HG02623 (cell line): Measurements from ENCODE around the gene NOMO2.
A peak's percentile ranks its signal among the peaks of the same experiment; 100 is the strongest.
"Not testable (repeated sequence)": the region's sequence is repeated elsewhere in the genome, so short reads cannot be mapped to it uniquely, and the experiment has no call there.

ENCODE experiments used
- ATAC-seq: cut with Tn5 transposase; IDR thresholded peaks from one replicate; pipeline ENCODE4 v1.9.1; 2021; ENCODE audit warnings: moderate library complexity; ENCODE audit not compliant: unreplicated experiment

Gene NOMO2, protein sequence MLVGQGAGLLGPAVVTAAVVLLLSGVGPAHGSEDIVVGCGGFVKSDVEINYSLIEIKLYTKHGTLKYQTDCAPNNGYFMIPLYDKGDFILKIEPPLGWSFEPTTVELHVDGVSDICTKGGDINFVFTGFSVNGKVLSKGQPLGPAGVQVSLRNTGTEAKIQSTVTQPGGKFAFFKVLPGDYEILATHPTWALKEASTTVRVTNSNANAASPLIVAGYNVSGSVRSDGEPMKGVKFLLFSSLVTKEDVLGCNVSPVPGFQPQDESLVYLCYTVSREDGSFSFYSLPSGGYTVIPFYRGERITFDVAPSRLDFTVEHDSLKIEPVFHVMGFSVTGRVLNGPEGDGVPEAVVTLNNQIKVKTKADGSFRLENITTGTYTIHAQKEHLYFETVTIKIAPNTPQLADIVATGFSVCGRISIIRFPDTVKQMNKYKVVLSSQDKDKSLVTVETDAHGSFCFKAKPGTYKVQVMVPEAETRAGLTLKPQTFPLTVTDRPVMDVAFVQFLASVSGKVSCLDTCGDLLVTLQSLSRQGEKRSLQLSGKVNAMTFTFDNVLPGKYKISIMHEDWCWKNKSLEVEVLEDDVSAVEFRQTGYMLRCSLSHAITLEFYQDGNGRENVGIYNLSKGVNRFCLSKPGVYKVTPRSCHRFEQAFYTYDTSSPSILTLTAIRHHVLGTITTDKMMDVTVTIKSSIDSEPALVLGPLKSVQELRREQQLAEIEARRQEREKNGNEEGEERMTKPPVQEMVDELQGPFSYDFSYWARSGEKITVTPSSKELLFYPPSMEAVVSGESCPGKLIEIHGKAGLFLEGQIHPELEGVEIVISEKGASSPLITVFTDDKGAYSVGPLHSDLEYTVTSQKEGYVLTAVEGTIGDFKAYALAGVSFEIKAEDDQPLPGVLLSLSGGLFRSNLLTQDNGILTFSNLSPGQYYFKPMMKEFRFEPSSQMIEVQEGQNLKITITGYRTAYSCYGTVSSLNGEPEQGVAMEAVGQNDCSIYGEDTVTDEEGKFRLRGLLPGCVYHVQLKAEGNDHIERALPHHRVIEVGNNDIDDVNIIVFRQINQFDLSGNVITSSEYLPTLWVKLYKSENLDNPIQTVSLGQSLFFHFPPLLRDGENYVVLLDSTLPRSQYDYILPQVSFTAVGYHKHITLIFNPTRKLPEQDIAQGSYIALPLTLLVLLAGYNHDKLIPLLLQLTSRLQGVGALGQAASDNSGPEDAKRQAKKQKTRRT

DNA sequence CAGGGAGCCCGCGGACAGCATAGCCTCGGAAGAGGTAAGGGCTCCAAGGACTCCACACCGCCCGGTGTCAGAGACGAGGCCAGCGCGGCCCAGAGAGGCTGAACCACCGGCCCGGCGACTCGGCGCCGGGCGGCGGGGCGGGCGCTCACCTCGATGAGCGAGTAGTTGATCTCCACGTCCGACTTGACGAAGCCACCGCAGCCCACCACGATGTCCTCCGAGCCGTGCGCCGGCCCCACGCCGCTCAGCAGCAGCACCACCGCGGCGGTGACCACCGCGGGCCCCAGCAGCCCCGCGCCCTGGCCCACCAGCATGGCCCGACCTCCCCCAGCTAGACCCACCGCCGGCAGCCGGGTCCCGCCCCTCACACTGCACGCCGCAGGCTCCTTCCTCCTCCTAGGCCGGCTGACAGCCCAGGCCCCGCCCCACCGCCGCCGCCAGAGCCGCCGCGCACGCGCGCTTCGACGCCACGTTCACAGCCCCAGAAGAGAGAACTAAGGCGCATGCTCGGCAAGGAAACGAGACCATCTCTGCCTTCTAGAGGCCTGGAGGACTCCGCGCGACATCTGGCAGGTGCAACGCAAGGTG lies at the start of gene NOMO2:
Gene NOMO2, minus strand, starts transcription at position 371 of the 588 bp plus-strand sequence. Its CDS starts 57 bp downstream, at position 314.
- ATAC-seq: peak; percentile 94

DNA sequence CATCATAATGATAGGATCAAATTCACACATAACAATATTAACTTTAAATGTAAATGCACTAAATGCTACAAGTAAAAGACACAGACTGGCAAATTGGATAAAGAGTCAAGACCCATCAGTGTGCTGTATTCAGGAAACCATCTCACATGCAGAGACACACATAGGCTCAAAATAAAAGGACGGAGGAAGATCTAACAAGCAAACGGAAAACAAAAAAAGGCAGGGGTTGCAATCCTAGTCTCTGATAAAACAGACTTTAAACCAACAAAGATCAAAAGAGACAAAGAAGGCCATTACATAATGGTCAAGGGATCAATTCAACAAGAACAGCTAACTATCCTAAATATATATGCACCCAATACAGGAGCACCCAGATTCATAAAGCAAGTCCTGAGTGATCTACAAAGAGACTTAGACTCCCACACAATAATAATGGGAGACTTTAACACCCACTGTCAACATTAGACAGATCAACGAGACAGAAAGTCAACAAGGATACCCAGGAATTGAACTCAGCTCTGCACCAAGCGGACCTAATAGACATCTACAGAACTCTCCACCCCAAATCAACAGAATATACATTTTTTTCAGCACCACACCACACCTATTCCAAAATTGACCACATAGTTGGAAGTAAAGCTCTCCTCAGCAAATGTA lies 48.4 kb upstream of the NOMO2 start:
- ATAC-seq: not testable (repeated sequence)

GRCh38 chr16:18608271-18608670 lies 46.4 kb upstream of the NOMO2 start:
- ATAC-seq: not testable (repeated sequence)

DNA sequence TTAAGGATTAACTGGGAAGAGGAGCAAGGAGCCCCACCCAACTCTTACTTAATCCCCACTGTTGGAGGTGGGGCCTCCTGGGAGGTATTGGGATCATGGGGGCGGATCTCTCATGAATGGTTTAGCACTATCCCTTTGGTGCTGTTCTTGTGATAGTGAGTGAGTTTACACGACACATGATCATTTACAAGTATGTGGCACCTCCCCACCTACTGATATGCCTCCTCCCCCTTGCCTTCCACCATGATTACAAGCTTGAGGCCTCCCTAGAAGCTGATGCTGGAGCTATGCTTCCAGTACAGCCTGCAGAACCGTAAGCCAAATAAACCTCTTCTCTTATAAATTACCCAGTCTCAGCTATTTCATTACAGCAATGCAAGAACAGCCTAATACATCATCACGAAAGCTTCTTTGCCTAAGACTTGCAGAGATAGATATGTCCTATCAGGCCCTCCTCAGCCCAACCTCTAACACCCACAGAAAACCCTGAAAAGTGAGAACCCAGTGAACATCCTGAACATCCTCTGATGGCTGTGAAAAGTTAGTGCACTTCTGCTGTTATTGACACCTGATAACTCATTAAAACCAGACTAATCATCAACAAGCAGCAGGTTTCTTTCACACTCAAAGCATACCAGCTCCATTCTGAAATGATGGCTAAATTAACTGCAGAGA lies 41.8 kb upstream of the NOMO2 start:
- ATAC-seq: not testable (repeated sequence)

- not testable (repeated sequence) for ATAC-seq
These were observed 36.7 kb upstream of the NOMO2 start for GRCh38 chr16:18598582-18598981.

- not testable (repeated sequence) for ATAC-seq
These were observed 35.8 kb upstream of the NOMO2 start for GRCh38 chr16:18597734-18598133.

DNA sequence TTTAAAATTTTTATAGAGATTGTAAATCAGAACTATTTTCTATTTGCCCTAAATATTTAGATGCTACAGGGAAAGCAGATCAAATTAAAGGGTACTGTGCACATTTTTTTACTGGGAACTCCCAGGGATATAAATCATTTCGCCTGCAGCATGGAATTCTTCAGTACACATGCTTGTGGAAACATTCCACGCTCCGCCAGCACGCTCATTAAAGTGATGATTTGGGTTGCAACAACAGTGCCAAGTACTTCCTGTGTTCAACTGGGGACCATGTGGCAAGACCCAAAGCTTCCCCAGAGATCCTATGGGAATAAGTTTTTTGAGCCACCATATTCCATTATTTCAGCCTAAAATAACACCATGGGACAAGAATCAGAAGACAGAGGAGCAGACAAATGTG lies 35.4 kb upstream of the NOMO2 start:
- ATAC-seq: not testable (repeated sequence)

GRCh38 chr16:18595796-18596195 lies 33.9 kb upstream of the NOMO2 start:
- not testable (repeated sequence) for ATAC-seq

DNA sequence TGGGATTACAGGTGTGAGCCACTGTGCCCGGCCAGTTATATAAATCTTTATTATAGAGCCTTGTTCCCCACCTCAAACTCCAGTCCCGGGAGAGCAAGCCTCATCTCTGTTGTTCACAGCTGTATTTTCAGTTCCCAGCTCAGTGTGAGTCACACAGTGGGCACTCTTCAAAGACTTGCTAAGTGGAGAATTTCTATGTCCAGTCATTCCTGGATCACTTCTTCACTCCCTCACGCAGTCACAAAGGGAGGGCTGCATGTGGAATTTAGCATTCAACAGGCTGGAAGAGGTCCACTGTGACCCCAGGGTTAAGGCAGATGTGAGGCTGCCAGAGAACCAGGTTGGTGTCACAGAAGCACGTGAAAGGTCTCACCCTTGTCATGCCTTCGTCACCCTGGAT lies 33.0 kb upstream of the NOMO2 start:
- not testable (repeated sequence) for ATAC-seq

- ATAC-seq: not testable (repeated sequence)
These were observed 32.0 kb upstream of the NOMO2 start for GRCh38 chr16:18593904-18594303.

GRCh38 chr16:18592982-18593381 lies 31.1 kb upstream of the NOMO2 start:
- ATAC-seq: not testable (repeated sequence)

- not testable (repeated sequence) for ATAC-seq
These were observed 30.0 kb upstream of the NOMO2 start for GRCh38 chr16:18591908-18592307.

- not testable (repeated sequence) for ATAC-seq
These were observed 29.5 kb upstream of the NOMO2 start for GRCh38 chr16:18591441-18591840.

DNA sequence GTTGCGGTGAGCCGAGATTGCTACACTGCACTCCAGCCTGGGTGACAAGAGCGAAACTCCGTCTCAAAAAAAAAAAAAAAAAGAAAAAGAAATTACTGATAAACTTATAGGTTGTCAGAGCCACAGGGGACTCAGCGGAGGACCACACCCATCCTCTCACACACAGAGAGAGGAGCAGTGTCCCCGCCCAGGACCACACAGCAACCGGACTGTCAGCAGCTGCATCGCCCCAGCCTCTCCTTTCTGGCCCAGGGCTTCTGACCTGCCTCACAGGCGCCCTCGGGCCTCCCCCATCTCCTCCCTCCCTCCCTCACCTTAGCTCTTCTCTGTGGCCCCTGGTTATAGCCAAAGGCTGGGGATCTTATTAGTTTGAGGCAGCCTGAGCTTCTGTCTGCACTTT lies 27.9 kb upstream of the NOMO2 start:
- not testable (repeated sequence) for ATAC-seq

DNA sequence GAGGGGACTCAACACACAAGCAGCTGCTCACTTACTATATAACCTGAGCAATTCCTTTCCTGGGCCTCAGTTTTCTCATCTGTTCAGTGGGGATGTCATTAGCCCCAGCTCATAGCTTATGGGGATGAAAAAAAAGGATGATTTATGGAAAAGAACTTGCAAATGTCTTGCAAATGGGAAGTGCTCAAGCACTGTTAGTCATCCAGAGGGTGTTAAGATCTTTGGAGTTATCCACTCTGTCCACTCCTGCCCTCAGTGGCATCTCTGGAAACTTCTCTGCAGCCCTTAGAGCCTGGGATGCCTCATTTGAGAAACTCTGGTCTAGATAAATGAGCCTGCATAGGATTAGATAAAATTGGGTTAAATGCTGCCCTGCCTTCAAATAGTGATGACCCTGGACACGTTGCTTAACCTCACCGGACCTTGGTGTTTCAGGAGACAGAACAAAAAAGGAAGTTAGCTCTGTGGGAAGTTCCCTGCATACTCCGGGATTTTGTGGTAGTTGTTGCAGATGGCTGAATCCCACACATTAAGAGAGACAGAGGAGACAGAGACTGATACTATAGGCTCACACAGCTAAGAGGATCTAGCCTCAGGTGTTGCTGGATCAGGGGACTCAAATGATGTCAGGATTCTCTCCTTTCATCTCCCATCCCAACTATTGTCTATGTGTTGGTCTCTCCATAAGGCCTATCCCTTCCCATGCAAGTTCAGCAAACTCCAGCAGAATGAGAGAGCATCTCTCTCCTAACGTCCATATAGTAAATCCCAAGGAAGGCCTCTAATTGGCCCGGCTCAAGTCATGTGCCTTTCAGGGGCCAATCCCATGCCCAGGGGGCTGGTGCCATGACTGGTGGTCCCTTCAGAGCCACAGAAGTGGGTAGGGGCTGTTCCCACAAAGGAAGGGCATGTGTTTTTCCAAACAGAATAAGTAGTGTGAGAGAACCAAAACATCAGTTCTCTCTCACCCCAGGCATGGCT lies 25.0 kb upstream of the NOMO2 start:
- not testable (repeated sequence) for ATAC-seq

DNA sequence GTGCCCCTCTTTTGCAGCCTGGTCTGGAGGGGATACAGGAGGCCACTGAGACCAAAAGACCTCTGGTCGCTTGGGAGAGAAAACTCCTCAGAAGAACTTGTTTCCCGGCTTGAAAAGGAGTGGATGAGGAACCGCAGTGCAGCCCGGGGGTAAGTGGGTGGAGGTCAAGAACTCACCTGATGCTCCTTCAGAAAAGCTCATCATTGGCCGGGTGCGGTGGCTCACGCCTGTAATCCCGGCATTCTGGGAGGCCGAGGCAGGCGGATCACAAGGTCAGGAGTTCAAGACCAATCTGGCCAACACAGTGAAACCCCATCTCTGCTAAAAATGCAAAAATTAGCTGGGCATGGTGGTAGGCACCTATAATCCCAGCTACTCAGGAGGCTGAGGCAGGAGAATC lies 23.9 kb upstream of the NOMO2 start:
- not testable (repeated sequence) for ATAC-seq

- no peak for ATAC-seq
These were observed 21.0 kb upstream of the NOMO2 start for GRCh38 chr16:18582902-18583301.

GRCh38 chr16:18580396-18580795 lies 18.5 kb upstream of the NOMO2 start:
- ATAC-seq: not testable (repeated sequence)
